ENCODE data around the gene RBM44.

DNA sequence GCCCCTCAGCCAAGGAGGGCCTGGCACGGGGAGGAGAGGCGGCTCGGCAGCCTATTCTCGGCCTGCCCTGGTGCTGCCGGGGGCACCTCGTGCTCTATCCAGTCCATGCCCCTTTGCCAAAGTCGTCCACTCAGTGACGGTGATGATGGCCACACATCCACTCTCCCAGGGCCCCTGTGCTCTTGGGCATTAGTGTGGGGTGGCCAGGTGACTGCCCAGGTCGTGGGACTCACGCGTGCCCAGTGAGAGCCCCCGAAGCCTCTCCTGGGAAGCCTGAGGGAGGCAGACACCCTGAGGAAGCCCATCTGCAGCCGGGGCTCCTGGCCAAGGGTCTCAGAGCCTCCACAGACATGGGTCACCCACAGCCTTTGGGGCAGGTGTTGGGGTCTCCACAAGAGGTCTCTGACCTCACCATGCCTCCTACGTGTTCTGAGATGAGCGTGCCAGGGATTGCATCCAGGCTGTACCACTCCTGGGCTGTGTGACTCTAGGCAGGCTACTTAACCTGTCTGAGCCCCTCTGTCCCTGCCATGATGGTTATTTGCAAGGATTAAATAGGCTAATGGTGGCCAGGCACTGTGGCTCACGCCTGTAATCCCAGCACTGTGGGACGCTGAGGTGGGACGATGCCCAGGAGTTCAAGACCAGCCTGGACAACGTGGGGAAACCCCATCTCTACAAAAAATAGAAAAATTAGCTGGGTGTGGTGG, 73.8 kb downstream of the RBM44 start:
- TF ChIP-seq, protein P1, sequence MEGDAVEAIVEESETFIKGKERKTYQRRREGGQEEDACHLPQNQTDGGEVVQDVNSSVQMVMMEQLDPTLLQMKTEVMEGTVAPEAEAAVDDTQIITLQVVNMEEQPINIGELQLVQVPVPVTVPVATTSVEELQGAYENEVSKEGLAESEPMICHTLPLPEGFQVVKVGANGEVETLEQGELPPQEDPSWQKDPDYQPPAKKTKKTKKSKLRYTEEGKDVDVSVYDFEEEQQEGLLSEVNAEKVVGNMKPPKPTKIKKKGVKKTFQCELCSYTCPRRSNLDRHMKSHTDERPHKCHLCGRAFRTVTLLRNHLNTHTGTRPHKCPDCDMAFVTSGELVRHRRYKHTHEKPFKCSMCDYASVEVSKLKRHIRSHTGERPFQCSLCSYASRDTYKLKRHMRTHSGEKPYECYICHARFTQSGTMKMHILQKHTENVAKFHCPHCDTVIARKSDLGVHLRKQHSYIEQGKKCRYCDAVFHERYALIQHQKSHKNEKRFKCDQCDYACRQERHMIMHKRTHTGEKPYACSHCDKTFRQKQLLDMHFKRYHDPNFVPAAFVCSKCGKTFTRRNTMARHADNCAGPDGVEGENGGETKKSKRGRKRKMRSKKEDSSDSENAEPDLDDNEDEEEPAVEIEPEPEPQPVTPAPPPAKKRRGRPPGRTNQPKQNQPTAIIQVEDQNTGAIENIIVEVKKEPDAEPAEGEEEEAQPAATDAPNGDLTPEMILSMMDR (conservative IDR thresholded peaks at IDR 0.05; ENCODE audit: low read depth, low read length), result no peak
- no peak for TF ChIP-seq EZH2 (IDR thresholded peaks at IDR 0.05; ENCODE audit: borderline replicate concordance, low read depth, low read length, poor library complexity, severe bottlenecking)
